GM10266 (cell line): ENCODE results near the gene CDC42EP1.

Source experiments
- DNase-seq: peaks from one replicate; pipeline ENCODE4 v3.0.0; 2012; ENCODE audit errors: extremely low spot score
- TF ChIP-seq, protein P1 (sequence below): IDR thresholded peaks from 2 replicates; pipeline ENCODE4 v1.5.1; 2012; ENCODE audit warnings: mild to moderate bottlenecking, low read depth; ENCODE audit not compliant: control insufficient read depth, insufficient read depth; ENCODE audit errors: missing control alignments

Gene CDC42EP1

DNA sequence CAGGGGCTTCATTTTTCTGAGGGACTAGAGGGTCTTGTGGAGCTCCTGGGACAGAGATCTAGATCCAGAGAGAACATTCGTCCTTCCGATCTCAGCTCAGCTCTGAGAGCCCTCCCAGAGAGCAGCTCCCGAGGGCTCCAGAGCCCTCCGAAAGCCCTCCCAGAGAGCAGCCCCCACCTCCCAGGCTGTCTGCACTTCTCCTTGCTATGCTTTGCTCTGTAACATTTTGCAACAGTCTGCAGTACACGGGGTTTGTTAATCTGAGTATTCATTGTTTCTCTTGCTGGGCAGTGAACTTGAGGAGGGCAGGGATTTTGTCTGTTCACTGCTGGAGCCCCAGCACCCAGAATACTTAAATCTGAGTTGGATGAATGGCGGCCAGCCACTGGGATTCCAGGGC, 50.9 kb downstream of the CDC42EP1 start:
- DNase-seq, result no peak
- TF ChIP-seq, protein P1, sequence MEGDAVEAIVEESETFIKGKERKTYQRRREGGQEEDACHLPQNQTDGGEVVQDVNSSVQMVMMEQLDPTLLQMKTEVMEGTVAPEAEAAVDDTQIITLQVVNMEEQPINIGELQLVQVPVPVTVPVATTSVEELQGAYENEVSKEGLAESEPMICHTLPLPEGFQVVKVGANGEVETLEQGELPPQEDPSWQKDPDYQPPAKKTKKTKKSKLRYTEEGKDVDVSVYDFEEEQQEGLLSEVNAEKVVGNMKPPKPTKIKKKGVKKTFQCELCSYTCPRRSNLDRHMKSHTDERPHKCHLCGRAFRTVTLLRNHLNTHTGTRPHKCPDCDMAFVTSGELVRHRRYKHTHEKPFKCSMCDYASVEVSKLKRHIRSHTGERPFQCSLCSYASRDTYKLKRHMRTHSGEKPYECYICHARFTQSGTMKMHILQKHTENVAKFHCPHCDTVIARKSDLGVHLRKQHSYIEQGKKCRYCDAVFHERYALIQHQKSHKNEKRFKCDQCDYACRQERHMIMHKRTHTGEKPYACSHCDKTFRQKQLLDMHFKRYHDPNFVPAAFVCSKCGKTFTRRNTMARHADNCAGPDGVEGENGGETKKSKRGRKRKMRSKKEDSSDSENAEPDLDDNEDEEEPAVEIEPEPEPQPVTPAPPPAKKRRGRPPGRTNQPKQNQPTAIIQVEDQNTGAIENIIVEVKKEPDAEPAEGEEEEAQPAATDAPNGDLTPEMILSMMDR, result no peak

DNA sequence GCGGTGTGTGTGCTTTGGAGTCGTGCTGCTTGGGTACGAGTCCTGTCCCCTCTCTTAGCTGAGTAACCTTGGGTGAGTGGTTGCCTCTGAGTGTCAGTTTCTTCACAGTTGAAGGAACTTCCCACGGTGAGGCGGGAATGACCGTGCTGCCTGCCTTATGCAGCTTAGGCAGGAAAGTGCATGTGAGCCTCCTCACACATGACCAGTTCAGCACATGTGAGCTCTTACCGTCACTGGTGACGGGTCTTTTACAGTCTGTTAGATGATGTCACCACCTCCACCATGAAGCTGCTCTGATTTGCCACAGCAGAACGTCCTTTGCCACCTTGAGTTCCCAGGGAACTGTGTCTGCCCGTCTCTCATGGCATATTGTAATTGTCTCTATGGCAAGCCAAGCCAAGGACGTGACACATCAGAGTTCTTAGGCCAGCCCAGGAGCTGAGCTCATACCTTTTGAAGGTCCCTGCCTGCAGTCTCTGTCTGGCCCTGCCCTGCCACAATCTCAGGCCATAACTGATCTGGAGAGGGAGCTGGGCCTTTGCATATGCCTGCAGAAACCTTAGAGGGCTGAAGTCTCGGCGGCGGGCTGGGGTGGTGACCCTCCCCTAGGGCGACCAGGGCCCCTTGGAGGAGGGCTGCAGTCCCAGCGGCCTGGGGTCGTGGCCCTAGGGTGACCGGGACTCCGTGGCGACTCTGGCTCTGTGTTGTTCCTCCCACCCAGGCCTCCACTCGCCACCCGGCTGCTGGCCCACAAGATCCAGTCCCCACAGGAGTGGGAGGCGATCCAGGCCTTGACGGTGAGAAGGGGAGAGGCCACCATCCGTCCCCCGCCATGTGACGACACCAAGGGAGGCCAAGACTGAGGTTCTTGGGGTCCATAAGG, 56.2 kb downstream of the CDC42EP1 start:
- TF ChIP-seq, protein P1, result no peak
- no peak for DNase-seq

DNA sequence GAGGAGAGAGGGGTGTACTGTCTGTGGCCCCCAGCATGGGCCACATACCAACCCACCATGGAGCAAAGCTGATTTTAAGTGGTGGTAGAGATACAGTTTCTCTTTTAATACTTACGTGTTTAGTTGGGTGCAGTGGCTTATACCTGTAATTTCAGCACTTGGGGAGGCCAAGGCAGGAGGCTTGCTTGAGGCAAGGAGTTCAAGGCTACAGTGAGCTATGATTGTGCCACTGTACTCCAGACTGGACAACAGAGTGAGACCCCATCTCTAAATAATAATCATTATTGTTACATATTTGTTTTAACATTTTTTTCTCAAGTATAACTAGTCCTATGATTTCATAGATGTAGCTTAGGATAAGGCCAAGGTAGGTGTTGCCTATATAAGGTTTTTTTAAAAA, 57.2 kb downstream of the CDC42EP1 start:
- DNase-seq, result no peak
- TF ChIP-seq, protein P1, result no peak

DNA sequence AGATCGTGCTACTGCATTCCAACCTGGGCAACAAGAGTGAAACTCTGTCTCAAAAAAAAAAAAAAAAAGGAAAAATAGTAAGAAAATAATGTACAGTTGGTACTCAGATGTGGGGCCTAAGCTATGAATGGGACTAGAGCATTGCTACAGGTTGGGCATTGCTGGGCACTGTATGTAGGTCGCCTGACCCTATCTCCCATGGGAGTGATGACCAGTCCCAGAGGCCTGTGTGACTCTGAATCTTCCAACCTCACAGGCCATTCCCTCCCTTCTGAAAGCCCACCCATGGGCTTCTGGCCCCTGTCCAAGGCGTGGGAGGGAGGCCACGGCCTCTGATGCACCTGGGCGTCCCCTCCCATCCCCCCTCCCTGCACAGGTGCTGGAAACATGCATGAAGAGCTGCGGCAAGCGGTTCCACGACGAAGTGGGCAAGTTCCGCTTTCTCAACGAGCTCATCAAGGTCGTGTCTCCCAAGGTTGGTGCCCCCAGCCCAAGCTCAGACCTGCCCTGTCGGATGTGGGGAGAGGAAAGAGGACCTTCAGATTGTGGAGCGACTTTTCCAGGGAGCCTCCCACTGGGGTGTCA, 57.9 kb downstream of the CDC42EP1 start:
- DNase-seq, result no peak
- TF ChIP-seq, protein P1, result no peak

DNA sequence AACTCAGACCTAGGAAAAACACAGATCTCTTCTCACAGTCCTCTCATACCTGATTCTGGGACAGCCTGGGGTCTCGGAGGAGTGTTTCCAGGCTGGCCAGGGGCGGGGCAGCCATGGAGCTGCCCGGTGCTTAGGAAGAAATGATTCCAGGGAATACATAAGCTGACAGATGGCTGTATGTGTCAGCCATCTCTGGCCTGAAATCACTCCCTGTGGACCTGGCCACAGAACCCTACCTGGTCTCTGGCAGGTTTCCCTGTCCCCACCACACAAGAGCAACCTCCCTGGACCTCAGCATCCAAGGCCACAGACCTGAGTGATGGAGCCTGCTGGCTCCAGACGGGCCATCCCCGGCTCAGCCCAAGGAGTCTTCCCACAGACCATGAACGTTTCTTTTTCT, 58.4 kb downstream of the CDC42EP1 start:
- no peak for DNase-seq
- TF ChIP-seq, protein P1, result no peak
